Measurements from ENCODE around the gene CASP7.

DNA sequence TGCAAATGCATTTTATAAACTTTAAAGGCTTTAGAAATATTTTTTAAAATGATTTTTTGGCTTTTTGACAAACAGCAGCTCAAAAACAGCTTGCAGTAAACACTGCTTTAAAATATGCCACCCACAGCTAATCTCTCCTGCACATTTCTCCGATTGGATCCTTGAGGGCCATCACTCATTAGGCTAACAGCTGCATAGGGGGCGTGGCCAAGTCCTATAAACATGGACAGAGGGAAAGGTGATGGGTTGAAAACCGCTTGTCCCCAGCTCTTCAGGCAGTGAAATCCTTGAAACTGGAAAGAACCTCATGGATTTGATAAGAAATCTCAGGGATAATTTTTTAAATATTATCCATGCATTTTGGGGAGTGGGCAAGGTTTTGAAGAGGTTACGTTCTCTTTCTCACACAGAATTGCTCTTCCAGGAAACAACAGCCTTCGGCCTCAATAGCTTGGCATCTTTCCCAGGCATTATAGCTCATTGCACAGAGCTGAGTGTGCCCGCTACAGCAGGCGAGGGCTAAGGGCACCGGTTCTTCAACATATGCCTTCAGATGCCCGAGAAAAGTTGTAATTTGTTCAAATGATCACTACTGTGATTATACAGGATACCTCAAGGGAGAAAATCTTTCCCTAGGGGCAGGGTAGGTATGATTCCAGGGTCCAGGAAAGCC is 73.4 kb downstream of the CASP7 start:
- TF ChIP-seq EZH2 (IDR thresholded peaks at IDR 0.05; ENCODE audit: borderline replicate concordance, low read length): no peak
- TF ChIP-seq, protein P1, sequence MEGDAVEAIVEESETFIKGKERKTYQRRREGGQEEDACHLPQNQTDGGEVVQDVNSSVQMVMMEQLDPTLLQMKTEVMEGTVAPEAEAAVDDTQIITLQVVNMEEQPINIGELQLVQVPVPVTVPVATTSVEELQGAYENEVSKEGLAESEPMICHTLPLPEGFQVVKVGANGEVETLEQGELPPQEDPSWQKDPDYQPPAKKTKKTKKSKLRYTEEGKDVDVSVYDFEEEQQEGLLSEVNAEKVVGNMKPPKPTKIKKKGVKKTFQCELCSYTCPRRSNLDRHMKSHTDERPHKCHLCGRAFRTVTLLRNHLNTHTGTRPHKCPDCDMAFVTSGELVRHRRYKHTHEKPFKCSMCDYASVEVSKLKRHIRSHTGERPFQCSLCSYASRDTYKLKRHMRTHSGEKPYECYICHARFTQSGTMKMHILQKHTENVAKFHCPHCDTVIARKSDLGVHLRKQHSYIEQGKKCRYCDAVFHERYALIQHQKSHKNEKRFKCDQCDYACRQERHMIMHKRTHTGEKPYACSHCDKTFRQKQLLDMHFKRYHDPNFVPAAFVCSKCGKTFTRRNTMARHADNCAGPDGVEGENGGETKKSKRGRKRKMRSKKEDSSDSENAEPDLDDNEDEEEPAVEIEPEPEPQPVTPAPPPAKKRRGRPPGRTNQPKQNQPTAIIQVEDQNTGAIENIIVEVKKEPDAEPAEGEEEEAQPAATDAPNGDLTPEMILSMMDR (conservative IDR thresholded peaks at IDR 0.05 in 1 of 2, IDR thresholded peaks at IDR 0.05 in 1 of 2; ENCODE audit: extremely low read depth in 1 of 2, insufficient read depth in 1 of 2, low read depth in 1 of 2, low read length in 2 of 2): no peak

All from mammary epithelial cell (primary cell).